GM19328 (cell line): Measurements from ENCODE around the gene SLCO1B3.
"Not testable (repeated sequence)": the region's sequence is repeated elsewhere in the genome, so short reads cannot be mapped to it uniquely, and the experiment has no call there.

Experiments used
- ATAC-seq: cut with Tn5 transposase; IDR thresholded peaks from one replicate; pipeline ENCODE4 v1.9.1; 2021; ENCODE audit warnings: mild to moderate bottlenecking, moderate library complexity; ENCODE audit not compliant: unreplicated experiment

The SLCO1B3 gene, protein sequence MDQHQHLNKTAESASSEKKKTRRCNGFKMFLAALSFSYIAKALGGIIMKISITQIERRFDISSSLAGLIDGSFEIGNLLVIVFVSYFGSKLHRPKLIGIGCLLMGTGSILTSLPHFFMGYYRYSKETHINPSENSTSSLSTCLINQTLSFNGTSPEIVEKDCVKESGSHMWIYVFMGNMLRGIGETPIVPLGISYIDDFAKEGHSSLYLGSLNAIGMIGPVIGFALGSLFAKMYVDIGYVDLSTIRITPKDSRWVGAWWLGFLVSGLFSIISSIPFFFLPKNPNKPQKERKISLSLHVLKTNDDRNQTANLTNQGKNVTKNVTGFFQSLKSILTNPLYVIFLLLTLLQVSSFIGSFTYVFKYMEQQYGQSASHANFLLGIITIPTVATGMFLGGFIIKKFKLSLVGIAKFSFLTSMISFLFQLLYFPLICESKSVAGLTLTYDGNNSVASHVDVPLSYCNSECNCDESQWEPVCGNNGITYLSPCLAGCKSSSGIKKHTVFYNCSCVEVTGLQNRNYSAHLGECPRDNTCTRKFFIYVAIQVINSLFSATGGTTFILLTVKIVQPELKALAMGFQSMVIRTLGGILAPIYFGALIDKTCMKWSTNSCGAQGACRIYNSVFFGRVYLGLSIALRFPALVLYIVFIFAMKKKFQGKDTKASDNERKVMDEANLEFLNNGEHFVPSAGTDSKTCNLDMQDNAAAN

DNA sequence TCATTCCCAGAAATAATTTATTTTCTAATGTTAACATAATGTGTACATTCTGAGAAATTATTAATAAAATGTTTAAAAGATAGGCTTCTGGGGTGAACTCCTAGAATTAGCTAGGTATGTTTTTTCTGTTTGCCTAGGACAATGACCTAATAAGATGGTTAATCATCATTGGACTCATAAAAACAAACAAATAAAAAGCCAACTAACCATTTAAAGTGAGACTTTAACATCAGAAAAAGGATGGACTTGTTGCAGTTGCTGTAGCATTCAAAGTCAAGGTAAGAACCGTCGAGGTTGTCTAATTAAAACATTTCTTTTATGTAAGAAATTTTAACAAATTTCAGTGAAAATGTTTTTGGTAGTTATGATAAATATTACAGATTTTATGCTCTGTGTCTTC is at the start of gene SLCO1B3:
TSS of gene SLCO1B3 (plus strand) at position 219 of the 400 bp plus-strand sequence. CDS start 5,034 bp downstream, outside the sequence.
- no peak for ATAC-seq

DNA sequence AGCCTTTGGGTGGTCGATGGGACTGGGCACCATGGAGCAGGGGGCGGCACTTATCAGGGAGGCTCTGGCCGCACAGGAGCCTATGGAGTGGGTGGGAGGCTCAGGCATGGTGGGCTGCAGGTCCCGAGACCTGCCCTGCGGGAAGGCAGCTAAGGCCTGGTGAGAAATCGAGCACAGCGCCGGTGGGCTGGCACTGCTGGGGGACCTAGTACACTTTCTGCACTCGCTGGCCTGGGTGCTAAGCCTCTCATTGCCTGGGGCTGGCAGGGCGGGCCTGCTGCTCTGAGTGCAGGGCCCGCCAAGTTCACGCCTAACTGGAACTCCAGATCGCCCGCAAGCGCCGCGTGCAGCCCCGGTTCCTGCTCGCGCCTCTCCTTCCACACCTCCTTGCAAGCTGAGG is 33.1 kb upstream of the SLCO1B3 start:
- ATAC-seq: no peak

DNA sequence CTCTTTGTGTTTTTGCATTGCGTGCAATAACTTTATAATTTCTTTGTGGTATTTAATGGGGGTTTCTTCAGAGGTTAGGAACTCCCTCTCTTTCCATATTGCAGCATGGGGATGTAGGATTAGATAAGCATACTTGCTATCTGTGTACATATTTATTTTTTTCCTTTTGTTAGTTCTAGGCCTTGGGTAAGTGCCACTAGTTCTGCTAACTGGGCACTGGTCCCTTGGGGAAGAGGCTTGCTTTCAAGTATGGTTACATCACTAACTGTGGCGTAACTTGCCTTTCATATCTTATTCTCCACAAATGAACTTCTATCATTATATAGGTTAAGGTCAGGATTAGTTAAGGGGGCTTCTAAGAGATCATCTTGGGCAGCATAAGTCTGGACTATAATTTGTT is 31.5 kb upstream of the SLCO1B3 start:
- ATAC-seq: no peak

DNA sequence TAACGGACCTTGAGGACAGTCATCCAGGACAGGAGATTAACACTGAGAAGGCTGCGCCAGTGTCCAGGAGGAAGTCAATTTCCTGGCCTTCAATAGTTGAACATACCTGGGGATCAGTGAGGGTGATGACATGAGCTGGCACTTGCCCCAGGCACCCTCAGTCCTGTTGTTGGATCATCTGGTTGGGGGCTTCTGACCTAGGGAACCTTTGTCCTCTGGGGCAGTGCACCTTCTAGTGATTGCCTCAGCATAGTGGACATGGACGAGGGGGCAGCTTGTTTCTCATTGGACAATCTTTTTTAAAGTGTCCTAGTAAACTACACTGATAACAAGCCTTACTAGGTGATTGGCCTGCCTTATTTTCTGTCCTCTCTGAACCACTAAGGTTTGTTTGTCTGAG is 30.5 kb upstream of the SLCO1B3 start:
- ATAC-seq: not testable (repeated sequence)

DNA sequence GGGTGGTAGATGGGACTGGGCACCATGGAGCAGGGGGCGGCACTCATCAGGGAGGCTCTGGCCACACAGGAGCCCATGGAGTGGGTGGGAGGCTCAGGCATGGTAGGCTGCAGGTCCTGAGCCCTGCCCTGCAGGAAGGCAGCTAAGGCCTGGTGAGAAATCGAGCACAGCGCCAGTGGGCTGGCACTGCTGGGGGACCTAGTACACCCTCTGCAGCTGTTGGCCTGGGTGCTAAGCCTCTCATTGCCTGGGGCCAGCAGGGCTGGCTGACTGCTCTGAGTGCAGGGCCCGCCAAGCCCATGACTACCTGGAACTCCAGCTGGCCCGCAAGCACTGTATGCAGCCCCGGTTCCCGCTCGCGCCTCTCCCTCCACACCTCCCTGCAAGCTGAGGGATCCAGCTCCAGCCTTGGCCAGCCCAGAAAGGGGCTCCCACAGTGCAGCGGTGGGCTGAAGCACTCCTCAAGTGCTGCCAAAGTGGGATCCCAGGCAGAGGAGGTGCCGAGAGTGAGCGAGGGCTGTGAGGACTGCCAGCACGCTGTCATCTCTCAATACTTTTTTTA is 26.6 kb upstream of the SLCO1B3 start:
- not testable (repeated sequence) for ATAC-seq

DNA sequence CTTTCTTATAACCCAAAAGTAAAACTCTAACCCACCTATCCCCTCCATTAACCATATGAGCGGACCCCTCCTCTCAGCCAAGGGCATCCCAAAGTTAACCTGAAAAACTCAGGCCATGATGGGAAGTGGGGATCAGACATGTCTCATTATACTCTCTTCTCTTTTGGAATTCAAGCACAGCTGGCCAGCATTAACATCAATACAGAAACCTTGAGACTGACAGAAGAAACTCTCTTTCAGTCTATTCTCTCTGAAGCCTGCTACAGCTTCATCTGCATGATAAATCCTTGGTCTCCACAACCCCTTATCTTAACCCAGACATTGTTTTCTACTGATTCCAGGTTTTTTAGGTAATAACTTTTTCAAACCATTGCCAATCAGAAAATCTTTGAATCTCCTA is 17.5 kb upstream of the SLCO1B3 start:
- no peak for ATAC-seq

DNA sequence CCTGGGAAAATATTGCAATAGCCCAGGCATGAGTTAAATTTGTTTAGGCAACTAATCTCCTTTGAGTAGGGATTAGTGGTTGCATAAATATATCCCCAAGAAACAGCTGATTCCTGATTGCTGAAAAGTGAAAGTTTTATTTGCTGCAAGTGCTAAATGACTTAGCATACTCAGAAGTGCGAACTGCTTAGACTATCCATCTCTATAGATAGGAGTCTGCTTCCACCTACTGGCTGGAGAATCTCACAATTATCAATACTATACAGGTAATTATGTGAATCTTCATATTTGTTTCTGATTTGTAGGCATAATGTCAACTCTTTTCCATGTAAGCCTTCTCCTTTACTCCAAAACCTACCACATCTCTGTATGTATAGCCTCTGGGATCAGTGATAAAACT is 12.0 kb upstream of the SLCO1B3 start:
- ATAC-seq: no peak

DNA sequence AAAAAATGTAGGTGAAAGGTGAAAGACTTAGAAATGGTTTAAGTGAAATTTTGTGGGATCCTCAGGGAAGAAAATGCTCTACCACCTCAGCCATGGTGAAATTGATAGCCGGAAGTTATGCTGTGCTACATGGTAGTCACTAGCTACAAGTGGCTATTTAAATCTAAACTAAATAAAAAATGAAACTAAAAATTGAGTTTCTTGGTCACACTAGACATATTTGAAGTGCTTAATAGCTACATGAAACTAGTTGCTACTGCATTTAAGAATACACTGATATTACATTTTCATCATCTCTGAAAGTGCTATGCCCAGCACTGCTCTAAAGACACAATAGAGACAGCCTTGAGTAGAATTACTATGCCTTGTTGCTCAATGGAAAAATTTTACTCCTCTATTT is 10.3 kb upstream of the SLCO1B3 start:
- ATAC-seq: no peak

DNA sequence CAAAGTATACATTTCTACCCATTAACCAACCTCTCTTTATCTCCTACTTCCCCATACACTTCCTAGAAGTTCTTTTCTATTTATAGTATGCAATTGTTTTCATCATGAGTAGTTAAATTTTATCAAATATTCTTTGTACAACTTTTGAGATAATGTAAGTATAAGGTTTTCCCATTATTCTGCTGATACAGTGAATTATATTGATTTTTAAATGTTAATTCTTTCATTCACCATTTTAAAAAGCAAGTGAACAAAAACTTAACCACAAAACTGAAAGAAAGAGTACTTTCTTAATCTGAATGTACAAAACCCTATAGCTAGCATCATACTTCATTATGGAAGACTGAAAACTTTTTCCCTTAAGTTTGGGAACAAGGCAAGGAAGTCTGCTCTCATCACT is 9.5 kb upstream of the SLCO1B3 start:
- ATAC-seq: no peak

DNA sequence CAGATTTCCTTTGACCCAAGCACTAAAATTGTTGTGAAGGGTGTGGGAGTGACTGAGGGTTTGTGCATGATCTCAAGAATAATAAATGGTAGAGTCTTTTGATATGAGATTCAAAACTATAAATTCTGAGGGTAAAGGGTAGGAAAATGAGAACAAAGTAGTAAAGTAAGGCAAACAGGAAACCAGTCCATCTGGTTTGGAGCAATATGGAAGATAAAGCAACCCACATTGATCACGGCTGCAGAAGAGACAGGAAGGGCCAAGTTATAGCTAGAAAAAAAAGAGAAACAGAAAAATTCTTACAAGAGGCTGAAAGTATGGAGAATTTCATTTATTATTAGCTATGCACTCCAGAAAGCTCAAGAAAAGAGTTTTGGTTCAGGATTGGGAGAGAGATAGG is 4.6 kb upstream of the SLCO1B3 start:
- ATAC-seq: no peak

DNA sequence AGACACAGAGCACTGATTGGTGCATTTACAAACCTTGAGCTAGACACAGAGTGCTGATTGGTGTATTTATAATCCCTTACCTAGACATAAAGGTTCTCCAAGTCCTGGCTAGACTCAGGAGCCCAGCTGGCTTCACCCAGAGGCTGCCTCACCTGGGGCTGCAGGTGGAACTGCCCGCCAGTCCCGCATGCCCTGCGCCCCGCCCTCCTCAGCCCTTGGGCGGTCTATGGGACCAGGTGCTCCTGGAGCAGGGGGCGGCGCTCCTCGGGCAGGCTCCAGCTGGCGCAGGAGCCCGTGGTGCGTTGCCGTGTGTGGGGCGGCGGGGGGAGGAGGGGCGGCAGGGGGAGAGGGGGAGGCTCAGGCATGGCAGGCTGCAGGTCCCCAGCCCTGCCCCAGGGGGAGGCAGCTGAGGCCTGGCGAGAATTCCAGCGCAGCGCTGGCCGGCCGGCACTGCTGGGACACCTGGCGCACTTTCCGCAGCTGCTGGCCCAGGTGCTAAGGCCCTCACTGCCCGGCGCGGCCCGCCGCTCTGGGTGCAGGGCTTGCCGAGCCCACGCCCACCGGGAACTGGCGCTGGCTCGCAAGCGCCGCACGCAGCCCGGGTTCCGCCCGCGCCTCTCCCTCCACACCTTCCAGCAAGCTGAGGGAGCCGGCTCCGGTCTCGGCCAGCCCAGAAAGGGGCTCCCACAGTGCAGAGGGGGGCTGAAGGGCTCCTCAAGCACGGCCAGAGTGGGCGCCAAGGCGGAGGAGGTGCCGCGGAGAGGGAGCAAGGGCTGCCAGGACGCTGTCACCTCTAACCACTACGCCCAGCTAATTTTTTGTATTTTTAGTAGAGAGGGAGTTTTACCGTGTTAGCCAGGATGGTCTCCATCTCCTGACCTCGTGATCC is 3.1 kb upstream of the SLCO1B3 start:
- no peak for ATAC-seq

DNA sequence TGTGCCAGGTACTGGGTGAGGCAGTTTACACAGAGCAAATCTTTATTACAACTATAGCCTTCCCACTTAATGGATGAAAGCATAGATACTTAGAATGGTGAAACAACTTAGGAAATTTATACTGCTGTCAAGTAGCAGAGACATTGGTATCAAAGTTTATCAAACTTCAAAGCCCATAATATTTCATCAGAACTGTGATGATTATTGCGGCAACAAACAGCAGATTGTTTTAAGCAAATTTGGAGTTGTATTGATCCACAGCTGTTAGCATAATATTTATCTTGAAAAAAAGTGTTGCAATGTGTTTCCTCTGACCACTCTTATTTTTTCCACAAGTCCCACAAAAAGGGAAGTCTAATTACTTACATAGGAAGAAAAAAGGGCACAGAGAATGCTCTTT is 2.0 kb upstream of the SLCO1B3 start:
- ATAC-seq: no peak

DNA sequence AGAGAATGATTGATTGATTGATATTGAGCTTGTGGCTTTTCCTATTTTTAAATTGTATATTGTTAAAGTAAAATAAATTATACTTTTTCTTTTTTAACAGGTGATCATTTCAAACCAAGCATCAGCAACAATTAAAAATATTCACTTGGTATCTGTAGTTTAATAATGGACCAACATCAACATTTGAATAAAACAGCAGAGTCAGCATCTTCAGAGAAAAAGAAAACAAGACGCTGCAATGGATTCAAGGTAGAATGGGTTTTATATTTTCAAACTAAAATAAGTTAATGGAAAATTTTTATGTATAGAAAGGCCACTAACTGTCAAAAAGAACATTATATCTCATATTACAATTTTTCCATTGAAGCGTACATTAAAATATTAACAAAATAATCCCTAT is 5.1 kb downstream of the SLCO1B3 start:
- no peak for ATAC-seq

DNA sequence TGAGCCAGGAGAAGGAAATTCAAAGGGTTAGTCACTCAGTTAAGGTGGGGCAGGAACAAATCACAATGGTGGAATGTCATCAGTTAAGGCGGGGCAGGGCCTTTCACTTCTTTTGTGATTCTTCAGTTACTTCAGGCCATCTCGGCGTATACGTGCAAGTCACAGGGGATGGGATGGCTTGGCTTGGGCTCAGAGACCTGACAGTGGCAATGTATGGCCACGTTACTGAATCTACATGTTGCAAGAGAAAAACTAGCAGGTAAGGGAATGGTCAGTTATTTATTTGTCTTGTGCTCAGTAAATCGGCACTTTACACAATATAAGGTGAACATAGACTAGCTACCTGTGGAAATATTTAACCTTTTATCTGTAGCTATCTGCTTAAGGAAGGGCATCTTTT is 11.9 kb downstream of the SLCO1B3 start:
- ATAC-seq: no peak

DNA sequence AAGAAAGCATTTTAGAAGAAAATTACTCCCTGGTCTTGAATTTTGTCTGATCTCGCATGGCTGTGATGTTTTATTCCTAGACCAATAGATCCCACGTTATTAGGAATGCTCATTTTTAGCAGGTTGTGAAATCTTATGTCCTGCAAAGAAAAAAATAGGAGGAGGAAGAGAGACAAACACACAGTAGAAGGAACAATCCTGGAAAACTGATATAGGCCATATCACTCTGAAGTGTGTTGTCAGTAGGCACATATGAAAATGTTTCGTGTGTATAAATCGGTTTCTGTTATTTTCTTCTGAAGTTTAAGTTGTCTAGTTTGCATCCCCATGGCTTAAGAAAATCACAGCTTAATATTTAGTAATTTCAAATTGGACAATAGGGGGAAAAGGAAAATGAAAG is 12.4 kb downstream of the SLCO1B3 start:
- ATAC-seq: no peak

DNA sequence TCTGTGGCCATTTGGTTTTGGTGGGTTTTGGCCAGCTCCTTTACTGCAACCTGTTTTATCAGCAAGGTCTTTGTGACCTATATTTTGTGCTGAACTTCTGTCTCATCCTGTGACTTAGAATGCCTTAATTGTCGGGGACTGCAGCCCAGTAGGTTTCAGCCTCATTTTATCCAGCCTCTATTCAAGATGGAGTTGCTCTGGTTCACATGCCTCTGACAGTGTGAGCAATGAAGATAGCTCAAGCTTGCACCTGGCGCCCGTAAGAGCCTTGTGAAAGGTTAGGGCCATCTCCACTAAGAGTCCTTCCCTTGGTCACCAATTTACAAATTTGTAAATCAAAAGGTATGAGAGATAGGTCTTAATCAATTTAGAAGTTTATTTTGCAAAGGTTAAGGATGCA is 19.4 kb downstream of the SLCO1B3 start:
- no peak for ATAC-seq

DNA sequence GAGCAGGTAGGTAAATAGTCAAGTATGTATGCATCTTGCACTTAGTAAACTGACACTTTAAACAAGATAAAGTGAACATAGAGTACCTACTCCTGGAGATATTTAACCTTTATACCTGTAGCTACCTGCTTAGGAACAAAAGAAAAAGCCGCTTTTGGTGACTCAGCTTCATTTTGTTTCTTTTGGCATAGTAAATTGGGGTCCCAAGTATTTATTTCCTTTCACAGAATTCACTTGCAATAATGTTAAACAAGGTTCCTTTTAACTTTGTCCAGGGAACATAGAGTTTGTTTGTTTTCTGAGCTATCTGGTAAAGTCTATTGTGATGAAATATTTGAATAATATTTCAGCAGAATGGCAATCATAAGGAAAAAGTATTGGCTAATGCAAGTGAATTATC is 20.0 kb downstream of the SLCO1B3 start:
- ATAC-seq: no peak

DNA sequence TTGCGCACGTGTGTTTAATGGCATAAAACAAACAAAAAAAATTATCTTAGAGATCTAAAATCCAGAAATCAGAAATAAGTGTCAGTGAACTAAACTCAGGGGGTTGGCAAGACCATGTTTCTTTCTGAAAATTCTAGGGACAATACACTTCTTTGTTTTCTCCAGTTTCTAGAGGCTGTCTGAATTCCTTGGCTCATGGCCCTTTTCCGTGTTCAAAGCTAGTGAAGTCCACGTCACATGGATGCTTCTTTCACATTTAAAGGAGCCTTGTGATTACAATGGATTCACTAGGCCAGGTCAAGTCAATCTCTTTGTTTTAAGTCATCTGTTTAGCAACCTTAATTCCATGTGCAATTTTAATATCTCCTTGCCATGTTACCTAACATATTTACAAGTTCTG is 22.4 kb downstream of the SLCO1B3 start:
- no peak for ATAC-seq

DNA sequence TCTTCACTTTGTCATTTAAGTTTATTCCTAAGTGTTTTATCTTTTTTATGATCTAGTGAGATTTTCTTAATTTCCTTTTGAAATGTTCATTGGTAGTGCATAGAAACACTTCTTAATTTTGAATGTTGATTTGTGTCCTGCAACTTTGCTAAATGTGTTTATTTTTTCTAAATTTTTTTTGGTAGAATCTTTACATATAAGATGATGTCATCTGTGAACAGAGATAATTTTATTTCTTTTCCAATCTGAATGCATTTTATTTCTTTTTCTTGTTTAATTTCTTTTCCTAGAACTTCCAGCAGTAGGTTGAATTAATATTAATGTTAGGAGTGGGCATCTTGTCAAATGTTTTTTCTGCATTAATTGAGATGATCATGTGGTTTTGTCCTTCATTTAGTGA is 42.1 kb downstream of the SLCO1B3 start:
- ATAC-seq: no peak

DNA sequence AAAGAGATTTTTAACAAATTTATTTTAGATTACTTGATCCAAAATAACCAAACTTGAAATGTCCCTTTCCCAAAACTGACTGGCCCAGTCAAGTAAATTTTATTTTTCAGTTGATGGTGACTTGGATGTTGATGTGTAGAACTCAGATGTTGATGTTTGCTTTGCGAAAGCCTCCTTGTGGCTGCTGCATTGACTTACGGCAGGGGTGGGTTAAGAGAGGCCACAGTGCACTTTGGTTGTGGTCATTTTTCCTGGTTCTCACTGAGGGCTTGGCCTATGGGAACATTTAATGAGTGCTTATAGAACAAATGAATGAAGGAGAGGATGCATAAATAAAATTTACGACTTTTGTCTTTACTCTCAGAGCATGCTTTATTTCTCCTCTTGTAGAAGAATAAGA is 52.6 kb downstream of the SLCO1B3 start:
- ATAC-seq: no peak

DNA sequence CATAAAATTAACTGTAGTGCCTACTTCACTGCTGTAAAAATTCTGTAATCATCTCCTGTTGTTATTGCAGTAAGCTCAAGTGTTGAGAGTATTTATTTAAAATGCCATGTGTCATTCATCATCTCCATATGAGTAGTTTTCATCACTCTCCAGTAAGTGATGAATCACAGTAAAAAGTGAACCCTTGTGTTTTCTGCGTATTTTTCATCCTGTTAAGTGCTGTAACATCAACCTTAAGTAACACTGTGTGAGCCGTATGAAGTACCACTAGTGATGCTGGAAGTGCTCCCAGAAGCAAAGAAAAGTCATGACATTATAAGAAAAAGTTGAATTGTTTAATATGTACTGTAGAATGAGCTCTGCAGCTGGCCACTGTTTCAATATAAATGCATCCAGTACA is 55.4 kb downstream of the SLCO1B3 start:
- no peak for ATAC-seq
